Hematopoietic multipotent progenitor cell treated with erythropoietin and hydrocortisone succinate and interleukin-3 and kit ligand, for 6 days (in vitro differentiated cells): ENCODE data around the gene LIMS3.
"Not testable (repeated sequence)": the region's sequence is repeated elsewhere in the genome, so short reads cannot be mapped to it uniquely, and the experiment has no call there.

ENCODE experiments used
- DNase-seq: peaks from one replicate; pipeline ENCODE4 v3.0.0-alpha.2; 2015

LIMS3 gene

GRCh38 chr2:109927803-109928202, 29.3 kb downstream of the LIMS3 start:
- DNase-seq, result not testable (repeated sequence)

- DNase-seq, result not testable (repeated sequence)
Observed at GRCh38 chr2:109929222-109929621, 30.7 kb downstream of the LIMS3 start.

DNA sequence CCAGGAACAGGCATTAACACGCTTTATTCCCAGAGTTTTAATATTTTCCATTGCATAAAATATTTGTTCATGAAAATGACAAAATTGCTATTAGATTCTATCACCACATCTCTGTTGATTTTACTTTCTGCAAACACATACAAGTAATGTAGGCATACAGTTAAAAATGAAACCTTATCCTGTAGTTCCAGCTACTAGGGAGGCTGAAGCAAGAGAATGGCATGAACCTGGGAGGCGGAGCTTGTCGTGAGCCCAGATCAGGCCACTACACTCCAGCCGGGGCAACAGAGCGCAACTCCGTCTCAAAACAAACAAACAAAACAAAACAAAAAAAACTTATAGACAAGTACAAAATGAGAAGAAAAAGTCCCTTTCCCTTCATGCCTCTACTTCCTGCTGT, 38.0 kb downstream of the LIMS3 start:
- not testable (repeated sequence) for DNase-seq

GRCh38 chr2:109945362-109945761, 46.9 kb downstream of the LIMS3 start:
- not testable (repeated sequence) for DNase-seq

DNA sequence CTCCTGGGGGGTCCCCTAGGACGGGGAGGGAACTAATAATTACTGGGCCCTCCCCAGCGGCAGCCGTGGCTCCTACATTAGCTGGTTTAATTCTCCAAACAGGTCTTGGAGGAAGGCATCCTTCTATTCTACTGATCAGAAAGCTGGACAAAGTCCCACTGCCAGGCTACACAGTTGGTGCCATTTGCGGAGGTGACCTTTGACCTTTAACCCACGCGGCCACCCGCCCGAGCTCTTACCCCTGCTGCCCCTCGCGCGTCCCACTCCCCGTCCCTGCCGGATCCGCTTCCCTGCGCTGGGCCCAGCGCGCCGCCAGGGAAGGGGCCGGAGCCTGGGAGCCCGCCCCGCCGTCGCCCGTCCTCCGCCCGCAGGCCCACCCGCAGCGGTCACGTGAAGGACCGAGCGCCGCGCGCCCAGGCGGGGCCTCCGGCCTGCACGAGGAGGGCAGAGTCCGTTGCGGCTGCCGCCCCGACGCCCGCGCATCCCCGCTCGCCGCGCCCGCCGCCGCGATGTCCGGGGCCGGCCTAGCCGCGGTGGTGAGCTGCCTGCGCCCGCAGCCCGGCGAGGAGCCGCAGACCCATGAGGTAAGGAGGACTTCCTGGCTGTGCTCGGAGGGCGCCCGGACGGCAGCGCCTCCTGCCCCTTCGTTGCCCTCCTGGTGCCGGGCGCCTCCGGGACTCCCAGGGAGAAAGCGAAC, 48.9 kb downstream of the LIMS3 start:
- not testable (repeated sequence) for DNase-seq

DNA sequence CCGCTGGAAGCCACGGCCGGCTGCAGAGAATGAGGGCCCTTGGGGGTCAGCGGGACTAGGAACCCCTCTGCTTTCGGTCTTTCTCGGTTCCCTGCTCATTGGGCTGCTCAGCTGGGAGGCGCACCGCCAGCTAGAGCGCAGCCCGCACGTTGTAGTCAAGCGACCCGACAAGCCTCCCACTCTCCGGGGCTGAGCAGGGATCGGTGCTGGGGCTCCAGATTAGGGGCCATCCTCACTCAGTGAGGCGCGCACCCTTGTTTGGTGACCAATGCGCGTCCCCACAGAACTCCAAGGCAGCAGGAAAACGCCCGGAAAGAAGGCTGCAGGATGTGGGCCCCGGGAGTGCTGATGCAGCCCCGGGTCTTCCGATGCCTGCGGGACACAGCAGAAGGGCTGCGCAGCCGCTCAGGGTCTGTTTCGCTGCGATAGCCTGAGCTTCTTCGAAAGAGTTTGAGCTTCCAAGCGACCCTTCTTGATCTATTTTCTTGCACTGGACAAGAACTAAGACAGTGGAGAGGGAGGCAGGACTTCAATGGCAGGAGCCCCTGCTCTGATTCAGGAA, 49.6 kb downstream of the LIMS3 start:
- not testable (repeated sequence) for DNase-seq

DNA sequence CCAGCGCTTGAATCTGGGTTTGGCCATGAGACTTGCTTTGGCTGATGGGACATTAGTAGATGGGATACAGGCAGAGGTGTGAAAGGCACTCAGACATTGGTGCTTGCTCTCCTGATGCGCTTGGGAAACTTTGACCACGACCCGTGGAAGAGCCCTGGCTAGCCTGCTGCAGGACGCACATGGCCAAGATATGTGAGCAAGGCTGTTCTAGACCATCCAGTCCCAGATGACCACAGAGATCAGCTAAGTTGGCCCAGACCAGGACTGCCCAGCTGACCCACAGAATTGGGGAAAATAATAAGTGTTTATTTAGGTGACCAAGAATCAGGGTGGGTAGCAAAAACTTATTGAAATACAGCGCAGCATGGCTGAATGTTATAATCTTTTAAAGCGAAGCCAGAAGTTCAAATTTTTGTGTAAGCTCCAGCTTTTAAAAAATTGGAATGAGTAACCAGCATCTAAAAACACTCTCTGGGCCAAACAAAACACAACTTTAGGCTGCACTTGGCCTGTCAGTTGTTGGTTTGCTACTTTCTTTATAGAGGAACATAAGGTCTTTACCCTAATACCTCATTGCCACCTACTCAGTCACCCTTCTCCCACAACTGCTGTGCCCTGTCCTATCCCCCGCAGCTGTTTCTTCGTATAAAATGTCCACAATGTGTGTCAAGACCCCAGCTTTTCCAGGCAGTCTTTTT, 51.8 kb downstream of the LIMS3 start:
- DNase-seq, result not testable (repeated sequence)

DNA sequence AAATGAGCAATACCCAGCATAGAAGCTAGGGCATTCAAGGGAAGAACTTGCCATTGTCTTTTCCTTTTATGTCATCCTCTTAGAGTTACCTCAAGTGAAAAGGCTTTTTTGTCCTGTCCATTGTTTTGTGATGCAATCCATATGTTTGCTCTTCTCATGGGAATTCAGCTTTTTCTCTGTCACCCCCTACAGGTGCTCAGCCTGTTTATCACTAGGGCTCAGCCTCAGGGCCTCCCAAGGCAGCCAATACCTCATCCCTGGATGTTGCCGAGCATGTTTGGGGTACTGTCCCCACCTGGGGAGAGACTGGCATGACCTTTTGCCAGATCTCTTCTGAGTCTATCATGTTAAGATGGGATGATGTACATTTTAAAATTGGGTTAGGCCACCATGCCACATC, 65.5 kb downstream of the LIMS3 start:
- DNase-seq, result not testable (repeated sequence)

DNA sequence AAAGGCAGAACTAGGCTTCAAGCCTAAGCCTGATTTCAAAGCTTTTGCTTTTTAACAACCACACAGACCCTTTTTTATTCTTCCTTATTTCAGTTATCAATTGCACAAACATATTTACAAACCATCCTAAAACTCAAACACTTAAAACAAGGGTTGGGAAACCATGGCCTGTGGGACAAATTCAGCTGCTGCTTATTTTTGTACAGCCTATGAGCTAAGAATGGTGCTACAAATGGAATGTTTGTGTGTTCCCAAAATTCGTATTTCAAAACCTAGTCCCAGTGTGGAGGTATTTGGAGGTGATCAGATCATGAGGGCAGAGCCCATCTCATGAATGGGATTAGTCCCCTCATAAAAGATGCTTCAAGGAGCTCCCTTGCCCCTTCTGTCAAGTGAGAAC, 67.0 kb downstream of the LIMS3 start:
- DNase-seq, result not testable (repeated sequence)

GRCh38 chr2:109966107-109966736, 67.7 kb downstream of the LIMS3 start:
- not testable (repeated sequence) for DNase-seq

GRCh38 chr2:109966858-109967257, 68.4 kb downstream of the LIMS3 start:
- not testable (repeated sequence) for DNase-seq

DNA sequence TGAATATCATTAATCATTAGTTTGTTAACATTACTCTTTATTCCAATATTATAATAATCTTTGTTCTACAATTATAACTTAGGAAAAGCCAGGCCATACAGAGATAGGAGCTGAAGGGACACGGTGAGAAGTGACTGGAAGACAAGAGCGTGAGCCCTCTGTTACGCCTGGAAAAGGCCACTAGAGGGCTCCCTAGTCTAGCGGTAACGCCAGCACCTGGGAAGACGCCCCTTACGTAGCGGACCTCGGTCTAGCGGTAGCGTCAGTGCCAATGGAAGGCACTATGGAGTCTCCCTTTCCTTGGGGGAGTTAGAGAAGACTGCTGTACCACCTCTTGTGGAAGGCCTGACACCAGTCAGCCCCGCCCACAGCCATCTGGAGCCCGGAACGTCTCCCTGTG, 71.4 kb downstream of the LIMS3 start:
- not testable (repeated sequence) for DNase-seq

DNA sequence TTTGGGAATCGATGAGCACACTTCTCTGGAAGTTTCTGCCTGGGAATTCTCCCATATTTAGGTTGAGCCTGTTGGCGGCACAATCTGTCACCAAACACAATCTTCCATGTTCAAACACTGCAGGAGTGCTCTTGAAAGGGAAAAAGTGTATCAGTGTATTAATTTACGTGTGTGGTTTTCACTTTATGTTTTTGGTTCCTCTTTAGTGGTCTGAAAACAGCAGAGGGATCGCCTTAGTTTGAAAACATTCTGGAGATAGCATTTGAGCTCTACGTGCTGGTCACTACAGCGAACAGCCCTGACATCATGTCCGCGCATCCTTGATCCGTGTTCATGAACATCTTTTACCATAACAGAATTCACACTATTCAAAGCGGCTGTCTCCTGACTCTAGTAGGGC, 73.2 kb downstream of the LIMS3 start:
- DNase-seq, result not testable (repeated sequence)
